Embryonic facial prominence (tissue), 1 donor: Measurements from ENCODE around the gene SPATS2.

Experiments used
- DNase-seq: peaks from one replicate; pipeline ENCODE4 v3.0.0-alpha.2; 2016; ENCODE audit errors: extremely low spot score

Gene SPATS2

GRCh38 chr12:49540229-49541139 lies 173.2 kb downstream of the SPATS2 start:
- DNase-seq: no peak

- DNase-seq: no peak
These were observed 174.0 kb downstream of the SPATS2 start for GRCh38 chr12:49541140-49541861.

GRCh38 chr12:49541911-49542505 lies 174.7 kb downstream of the SPATS2 start:
- DNase-seq: no peak

- no peak for DNase-seq
These were observed 175.4 kb downstream of the SPATS2 start for GRCh38 chr12:49542592-49543160.

- DNase-seq: no peak
These were observed 176.1 kb downstream of the SPATS2 start for GRCh38 chr12:49543221-49543913.

- DNase-seq: no peak
These were observed 176.9 kb downstream of the SPATS2 start for GRCh38 chr12:49543914-49544815.

DNA sequence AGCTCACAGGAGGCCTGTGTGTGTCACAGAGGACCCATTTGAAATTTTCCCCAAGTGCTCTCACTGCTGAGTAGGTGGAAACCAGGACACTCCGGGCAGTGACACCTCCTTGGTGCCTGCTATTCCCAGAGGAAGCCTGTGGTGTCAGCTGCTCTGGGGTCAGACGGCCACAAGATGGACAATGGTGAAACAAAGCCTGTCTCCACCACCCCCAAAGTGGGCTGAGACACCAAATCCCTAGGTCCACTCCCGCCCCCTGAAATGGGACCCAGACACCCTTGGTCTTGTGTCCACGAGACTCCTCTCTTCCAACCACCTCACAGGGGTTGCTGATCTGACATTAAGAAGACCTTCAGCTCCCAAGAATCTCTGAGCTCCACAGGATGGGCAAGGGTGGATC lies 178.6 kb downstream of the SPATS2 start:
- DNase-seq: no peak

- DNase-seq: no peak
These were observed 179.2 kb downstream of the SPATS2 start for GRCh38 chr12:49546481-49546880.

DNA sequence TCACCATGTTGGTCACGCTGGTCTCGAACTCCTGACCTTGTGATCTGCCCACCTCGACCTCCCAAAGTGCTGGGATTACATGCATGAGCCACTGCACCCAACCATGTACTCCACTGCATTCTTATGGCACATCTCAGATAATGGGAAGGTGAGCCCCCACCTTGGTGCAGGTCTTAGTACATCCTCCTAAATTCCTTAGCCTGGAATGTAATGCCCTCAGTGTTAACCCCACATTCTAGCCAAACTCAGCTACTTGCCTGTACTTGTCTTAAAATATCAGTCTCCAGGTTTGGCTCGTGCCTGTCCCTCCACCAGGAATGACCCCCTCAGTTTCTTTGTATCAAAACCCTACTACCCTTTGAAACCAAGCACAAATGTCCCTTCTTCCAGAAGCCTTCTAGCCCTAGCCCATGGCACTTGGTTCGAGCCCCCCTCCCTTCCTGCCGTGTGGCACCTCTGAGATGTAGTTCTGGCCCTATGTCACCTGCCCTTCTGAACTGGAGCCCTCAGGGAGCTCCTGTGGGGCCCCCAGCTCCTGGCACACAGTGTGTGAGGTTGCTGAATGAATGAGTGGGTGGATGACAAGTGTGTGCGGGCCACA lies 179.9 kb downstream of the SPATS2 start:
- DNase-seq: no peak

DNA sequence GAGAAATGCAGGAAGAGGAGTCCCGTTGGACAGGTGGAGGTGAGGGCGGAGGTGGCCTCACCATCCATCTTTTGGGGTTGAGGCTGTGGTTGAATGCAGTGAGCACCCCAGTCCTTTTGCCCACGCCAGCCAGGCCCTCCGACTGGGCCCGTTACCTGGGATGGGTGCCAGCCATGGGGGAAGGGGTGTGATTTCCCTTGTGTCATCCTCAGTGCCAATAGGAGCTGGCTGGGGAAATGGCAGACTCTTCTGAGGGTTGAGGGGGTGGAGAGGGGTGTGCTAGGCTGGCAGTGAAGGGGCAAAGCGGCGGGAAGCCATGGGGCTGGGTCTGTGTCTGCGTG lies 181.2 kb downstream of the SPATS2 start:
- DNase-seq: no peak

- DNase-seq: no peak
These were observed 181.8 kb downstream of the SPATS2 start for GRCh38 chr12:49548822-49549648.

- no peak for DNase-seq
These were observed 182.8 kb downstream of the SPATS2 start for GRCh38 chr12:49549735-49550692.

DNA sequence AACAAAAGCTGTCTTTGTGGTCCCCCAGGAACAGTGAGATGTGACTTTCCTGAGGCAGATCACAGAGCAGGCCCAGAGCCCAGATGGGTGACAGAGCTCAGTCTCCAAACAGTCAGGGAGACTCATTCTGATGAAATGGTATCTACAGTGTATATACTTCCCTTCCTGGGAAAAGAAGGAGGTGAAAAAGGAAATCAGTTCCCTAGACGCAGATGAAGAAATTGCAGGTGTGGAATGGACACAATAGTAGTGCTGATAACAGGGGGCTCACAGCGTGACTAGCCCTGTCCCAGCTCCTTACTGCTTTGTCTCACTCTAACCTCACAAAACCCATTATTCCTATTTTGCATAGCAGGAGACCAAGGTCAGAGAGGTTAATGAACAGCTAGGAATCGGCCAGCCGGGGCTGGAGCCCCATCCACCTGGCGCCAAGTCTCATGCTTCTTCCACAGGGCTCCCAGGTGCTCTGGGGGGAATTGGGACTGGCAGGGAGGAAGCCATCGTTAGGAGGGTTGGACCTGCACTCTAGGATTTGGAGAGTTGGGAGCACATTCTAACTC lies 183.5 kb downstream of the SPATS2 start:
- no peak for DNase-seq

DNA sequence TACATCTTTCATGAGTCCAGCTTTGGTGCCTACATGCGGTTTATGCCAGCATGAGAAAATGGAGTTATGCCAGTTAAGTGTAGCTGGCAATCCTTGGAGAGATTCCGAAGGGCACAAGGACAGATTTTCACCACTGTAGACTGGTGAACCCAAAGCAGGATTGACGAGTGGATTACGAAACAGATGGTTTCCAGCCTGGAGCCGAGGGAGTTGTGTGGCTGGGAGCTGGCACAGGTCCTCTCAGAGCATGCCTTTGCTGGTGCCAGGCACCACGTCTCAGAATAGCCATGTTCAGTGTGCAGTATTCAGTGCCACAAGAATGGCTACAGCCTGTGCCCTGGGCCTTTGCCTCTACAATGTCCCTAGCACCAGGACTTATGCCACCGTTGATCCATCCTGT lies 184.8 kb downstream of the SPATS2 start:
- DNase-seq: no peak

DNA sequence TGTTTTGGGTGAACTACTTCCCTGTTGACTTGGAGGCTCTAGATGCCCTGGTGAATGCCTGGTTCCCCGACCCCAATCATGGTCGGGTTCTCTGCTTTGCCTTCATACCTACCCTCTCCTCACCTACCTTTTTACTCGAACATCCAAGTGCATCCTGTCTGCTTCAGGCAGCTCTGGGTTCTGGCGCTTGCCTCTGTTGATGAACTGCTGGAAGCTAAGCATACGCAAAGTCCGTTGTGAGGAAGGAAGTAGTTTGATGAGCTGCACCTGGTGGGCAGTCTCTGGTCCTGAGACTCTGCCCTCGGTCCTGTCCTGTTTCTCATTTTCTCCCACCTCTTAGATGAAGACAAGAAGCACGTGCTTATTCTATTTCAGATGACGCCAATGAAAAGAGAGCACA lies 185.2 kb downstream of the SPATS2 start:
- DNase-seq: no peak

GRCh38 chr12:49552899-49553298 lies 185.6 kb downstream of the SPATS2 start:
- no peak for DNase-seq

- no peak for DNase-seq
These were observed 186.3 kb downstream of the SPATS2 start for GRCh38 chr12:49553512-49554088.

DNA sequence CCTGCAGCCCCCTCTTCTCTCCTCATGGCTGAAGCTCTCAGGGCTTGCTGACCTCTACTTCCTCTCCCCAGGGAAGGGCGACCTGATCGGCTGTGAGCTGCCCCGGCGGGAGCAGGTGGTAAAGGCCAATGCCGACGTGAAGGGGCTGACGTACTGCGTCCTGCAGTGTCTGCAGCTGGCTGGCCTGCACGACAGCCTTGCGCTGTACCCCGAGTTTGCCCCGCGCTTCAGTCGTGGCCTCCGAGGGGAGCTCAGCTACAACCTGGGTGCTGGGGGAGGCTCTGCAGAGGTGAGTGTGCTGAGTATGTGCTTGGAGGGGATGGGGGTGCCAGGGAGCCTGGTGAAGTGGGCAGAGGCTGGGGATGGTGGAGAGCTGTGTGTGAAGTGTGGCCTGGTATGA lies 187.0 kb downstream of the SPATS2 start:
- no peak for DNase-seq
